Astrocyte (in vitro differentiated cells and primary cell): ENCODE results near the gene FAM83F.

Source experiments
- CTCF ChIP-seq: IDR thresholded peaks from 2 replicates; pipeline ENCODE4 v1.5.1; 2011; ENCODE audit warnings: low read depth, mild to moderate bottlenecking, inconsistent platforms, low read length, moderate library complexity; ENCODE audit not compliant: insufficient read depth
- EZH2 ChIP-seq: IDR thresholded peaks from 2 replicates; pipeline ENCODE4 v1.6.1; 2012; ENCODE audit warnings: mild to moderate bottlenecking, low read length, inconsistent platforms; ENCODE audit not compliant: insufficient read depth

- TF ChIP-seq EZH2 (no peak), CTCF (no peak)
Measured at GRCh38 chr22:40050258-40050657, 55.5 kb downstream of the FAM83F start.
